MG63 (cell line): ENCODE measurements around the gene UBL3. TPM values are rescaled to one million over a fixed set of nuclear protein-coding genes. Genes with fewer than 3 reads are reported as not detected.

ENCODE experiments used
- DNase-seq: peaks from one replicate; pipeline ENCODE4 v3.0.0-alpha.2; 2020
- H3K27me3 ChIP-seq: fragments of 250-450 bp; sonication (Bioruptor Pico); 2 replicates; pipeline ENCODE4 v1.5.1; 2020; ENCODE audit warnings: mild to moderate bottlenecking, moderate library complexity
- H3K36me3 ChIP-seq: fragments of 250-450 bp; sonication (Bioruptor Pico); 2 replicates; pipeline ENCODE4 v1.5.1; 2020; ENCODE audit warnings: mild to moderate bottlenecking, moderate library complexity
- H3K4me3 ChIP-seq: fragments of 250-450 bp; sonication (Bioruptor Pico); 2 replicates; pipeline ENCODE4 v1.5.1; 2020; ENCODE audit warnings: mild to moderate bottlenecking, moderate library complexity
- H3K9me3 ChIP-seq: fragments of 250-450 bp; sonication (Bioruptor Pico); 2 replicates; pipeline ENCODE4 v1.5.1; 2020; ENCODE audit warnings: mild to moderate bottlenecking, moderate library complexity
- total RNA-seq: library from RNA; depleted of rRNA; stranded (reverse); fragments of >200 nt; shearing (Covaris generic); gene quantifications from 2 replicates; pipeline ENCODE4 v1.2.3, GENCODE V29; 2014; ENCODE audit warnings: low replicate concordance; rRNA removed

UBL3 gene, protein sequence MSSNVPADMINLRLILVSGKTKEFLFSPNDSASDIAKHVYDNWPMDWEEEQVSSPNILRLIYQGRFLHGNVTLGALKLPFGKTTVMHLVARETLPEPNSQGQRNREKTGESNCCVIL
- total RNA-seq = 11.4 and 15.3 TPM in 2 replicates

- Histone ChIP-seq H3K4me3 (peak within 1 kb of the TSS; percentile 77), H3K27me3 (no peaks in the 10 kb centered on the region), H3K9me3 (no peaks in the 10 kb centered on the region), H3K36me3 (no peaks in the 10 kb centered on the region)
- peak; percentile 96 for DNase-seq
Measured at GRCh38 chr13:29850213-29850898, at the start of gene UBL3. UBL3 (minus strand) TSS chr13:29850617; CDS start chr13:29849538, 1,079 bp downstream.

DNA sequence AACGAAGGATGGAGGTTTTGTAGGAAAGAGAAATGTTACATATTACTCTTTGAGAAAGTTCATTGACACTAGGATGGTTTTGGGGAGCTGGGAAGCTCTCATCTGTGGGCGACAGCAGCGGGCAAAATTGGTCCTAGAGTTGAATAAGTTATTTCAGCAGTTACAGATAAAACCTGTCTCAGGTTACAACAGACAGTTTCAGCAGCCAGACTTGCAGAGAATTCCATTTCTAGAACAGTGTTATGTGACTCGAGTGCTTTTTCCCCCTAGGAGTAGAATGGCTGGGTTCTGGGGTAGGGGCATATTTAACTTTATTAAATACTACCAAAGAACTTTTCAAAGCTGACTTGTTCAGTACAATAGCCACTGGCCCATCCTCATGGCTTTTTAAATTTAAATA is 46.7 kb upstream of the UBL3 start:
- Histone ChIP-seq H3K4me3 (no peak overlapping the region), H3K27me3 (no peaks in the 10 kb centered on the region; the same call in 1 of the 2 replicates), H3K36me3 (no peaks in the 10 kb centered on the region), H3K9me3 (peaks cover 6% of the 10 kb centered on the region; the same call in 1 of the 2 replicates)
- DNase-seq = no peak

DNA sequence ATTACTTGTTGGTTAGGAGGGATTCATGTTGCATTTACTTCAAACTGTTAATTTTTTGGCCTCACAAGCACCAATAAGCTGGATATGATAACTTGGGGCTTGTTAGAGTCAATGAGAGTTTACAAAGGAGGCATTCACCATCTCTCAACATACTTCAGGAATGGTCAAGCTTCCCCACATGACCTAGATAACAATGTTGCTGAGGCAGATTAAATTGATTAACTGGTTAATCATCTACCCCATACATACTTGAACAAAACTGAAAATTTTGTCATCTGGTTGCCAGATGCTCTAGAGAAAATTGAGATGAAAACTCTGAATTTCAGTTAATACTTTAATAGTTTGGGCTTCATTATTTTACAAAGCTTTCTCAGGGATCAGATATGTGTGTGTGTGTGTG is 43.0 kb upstream of the UBL3 start:
- no peaks in the 10 kb centered on the region for H3K27me3 ChIP-seq
- no peaks in the 10 kb centered on the region for H3K9me3 ChIP-seq
- H3K36me3 ChIP-seq = no peaks in the 10 kb centered on the region
- DNase-seq = no peak
- no peak overlapping the region for H3K4me3 ChIP-seq

DNA sequence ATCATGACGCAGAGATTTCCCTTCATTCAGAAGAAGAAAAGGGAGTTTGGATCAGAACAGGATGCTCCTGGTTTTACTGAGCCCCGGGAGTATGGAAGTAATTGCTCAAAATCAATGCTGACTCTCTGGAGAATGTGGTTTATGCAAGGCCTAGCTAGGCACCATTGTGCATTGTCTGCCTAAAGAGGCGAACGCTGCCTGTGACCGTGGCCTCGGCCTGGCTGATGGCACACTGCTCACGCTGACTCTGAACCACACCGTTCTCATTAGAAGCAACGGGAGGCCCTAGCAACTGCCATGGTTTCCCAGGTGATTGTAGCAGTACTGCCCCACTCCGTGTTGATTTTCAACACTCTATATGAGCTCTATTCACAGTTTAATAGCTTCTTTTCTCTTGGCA is 41.7 kb upstream of the UBL3 start:
- no peaks in the 10 kb centered on the region for H3K9me3 ChIP-seq
- no peaks in the 10 kb centered on the region for H3K27me3 ChIP-seq
- no peak overlapping the region for H3K4me3 ChIP-seq
- no peak for DNase-seq
- H3K36me3 ChIP-seq = no peaks in the 10 kb centered on the region

DNA sequence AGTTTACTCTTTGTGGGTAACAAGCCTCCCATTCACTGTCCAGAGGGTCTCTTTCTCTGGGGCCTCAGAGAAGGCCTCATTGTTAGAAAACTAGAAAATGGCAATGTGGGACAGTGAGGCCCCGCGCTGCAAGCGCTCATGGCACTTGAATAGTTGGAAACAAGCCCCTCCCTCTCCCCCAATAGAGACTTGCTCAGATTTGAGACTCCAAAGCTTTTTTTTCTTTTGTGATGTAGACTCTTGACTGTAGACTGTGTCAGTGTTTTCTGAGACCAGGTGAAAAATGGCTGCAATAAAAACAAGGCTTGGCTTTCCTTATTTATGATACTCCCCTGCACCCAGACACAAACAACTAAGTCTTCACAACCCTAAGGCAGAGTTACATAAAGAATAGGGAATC is 38.7 kb upstream of the UBL3 start:
- H3K4me3 ChIP-seq = no peak overlapping the region
- DNase-seq = no peak

GRCh38 chr13:29888306-29888705 is 37.9 kb upstream of the UBL3 start:
- H3K27me3 ChIP-seq = no peaks in the 10 kb centered on the region
- H3K4me3 ChIP-seq = no peak overlapping the region
- DNase-seq = no peak
- H3K36me3 ChIP-seq = no peaks in the 10 kb centered on the region
- no peaks in the 10 kb centered on the region for H3K9me3 ChIP-seq

More for the DNA sequence above, 38.7 kb upstream of the UBL3 start:
- Histone ChIP-seq H3K36me3 (no peaks in the 10 kb centered on the region), H3K9me3 (no peaks in the 10 kb centered on the region), H3K27me3 (no peaks in the 10 kb centered on the region)

- Histone ChIP-seq H3K4me3 (no peak overlapping the region), H3K9me3 (no peaks in the 10 kb centered on the region), H3K27me3 (no peaks in the 10 kb centered on the region), H3K36me3 (no peaks in the 10 kb centered on the region)
- DNase-seq = no peak
Measured at GRCh38 chr13:29887686-29888085, 37.3 kb upstream of the UBL3 start.

GRCh38 chr13:29887030-29887557 is 36.7 kb upstream of the UBL3 start:
- no peak for DNase-seq
- Histone ChIP-seq H3K27me3 (no peaks in the 10 kb centered on the region), H3K9me3 (no peaks in the 10 kb centered on the region), H3K4me3 (no peak overlapping the region), H3K36me3 (no peaks in the 10 kb centered on the region)

DNA sequence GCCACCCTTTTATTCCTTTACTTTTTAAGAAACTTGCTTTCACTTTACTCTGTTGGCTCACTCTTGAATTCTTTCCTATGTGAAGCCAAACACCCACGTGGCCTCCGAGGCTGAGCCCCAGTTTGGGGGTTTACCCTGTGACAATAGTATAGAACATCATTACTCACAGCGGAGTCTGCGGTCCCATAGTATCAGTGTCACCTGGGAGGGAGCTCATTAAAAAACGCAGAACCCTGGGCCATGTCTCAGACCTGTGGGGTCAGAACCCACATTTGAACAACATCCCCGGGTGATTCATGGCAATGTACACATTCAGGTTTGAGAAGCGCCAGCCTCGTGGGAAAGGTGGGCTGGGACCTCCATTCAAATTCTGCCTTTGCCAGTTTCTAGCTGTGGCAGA is 36.0 kb upstream of the UBL3 start:
- Histone ChIP-seq H3K9me3 (no peaks in the 10 kb centered on the region), H3K4me3 (no peak overlapping the region), H3K27me3 (no peaks in the 10 kb centered on the region), H3K36me3 (no peaks in the 10 kb centered on the region)
- no peak for DNase-seq

DNA sequence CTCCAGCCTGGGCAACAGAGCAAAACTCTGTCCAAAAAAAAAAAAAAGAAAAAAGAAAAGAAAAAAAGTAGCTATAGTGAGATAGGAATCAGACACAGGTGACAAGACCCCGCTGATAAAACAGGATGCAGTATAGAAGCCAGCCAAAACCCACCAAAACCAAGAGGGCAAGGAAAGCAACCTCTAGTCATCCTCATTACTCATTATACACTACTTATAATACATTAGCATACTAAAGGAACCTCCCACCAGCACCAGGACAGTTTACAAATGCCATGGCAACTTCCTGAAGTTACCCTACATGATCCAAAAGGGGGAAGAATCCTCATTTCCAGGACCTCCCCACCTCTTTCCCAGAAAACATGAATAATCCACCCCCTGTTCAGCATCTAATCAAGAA is 35.6 kb upstream of the UBL3 start:
- DNase-seq = no peak
- H3K27me3 ChIP-seq = no peaks in the 10 kb centered on the region
- H3K9me3 ChIP-seq = no peaks in the 10 kb centered on the region
- H3K36me3 ChIP-seq = no peaks in the 10 kb centered on the region
- no peak overlapping the region for H3K4me3 ChIP-seq

- H3K9me3 ChIP-seq = no peaks in the 10 kb centered on the region
- H3K36me3 ChIP-seq = no peaks in the 10 kb centered on the region
- no peak overlapping the region for H3K4me3 ChIP-seq
- no peaks in the 10 kb centered on the region for H3K27me3 ChIP-seq
- no peak for DNase-seq
Measured at GRCh38 chr13:29884671-29885430, 34.4 kb upstream of the UBL3 start.

- no peaks in the 10 kb centered on the region for H3K9me3 ChIP-seq
- DNase-seq = peak; percentile 58
Measured at GRCh38 chr13:29883941-29884518, 33.6 kb upstream of the UBL3 start.

DNA sequence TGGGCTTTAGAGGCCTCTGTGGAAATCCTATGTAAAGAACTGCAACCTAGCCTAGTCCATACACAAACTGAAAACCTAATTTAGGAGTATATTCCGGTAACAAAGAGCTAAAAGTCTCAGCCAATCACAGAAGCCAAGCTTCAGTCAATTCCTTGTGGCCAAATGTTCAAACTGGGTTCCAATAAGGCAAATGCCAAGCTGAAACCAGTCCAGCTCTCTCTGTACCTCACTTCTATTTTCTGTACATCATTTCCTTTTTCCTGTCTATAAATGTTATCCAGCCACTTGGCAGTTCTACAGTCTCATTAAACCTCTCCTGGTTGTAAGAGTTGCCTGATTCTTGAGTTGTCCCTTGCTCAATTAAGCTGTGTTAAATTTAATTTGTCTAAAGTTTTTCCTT is 31.7 kb upstream of the UBL3 start:
- no peaks in the 10 kb centered on the region for H3K36me3 ChIP-seq
- DNase-seq = no peak
- H3K27me3 ChIP-seq = peaks cover 5% of the 10 kb centered on the region
- no peak overlapping the region for H3K4me3 ChIP-seq
- no peaks in the 10 kb centered on the region for H3K9me3 ChIP-seq

More at GRCh38 chr13:29883941-29884518, 33.6 kb upstream of the UBL3 start:
- no peaks in the 10 kb centered on the region for H3K27me3 ChIP-seq
- no peak overlapping the region for H3K4me3 ChIP-seq
- H3K36me3 ChIP-seq = no peaks in the 10 kb centered on the region

GRCh38 chr13:29878101-29878500 is 27.7 kb upstream of the UBL3 start:
- DNase-seq = no peak
- Histone ChIP-seq H3K36me3 (no peaks in the 10 kb centered on the region), H3K9me3 (no peaks in the 10 kb centered on the region), H3K27me3 (peaks cover 7% of the 10 kb centered on the region), H3K4me3 (no peak overlapping the region)

- H3K9me3 ChIP-seq = no peaks in the 10 kb centered on the region
- no peaks in the 10 kb centered on the region for H3K36me3 ChIP-seq
- DNase-seq = no peak
- H3K4me3 ChIP-seq = no peak overlapping the region
- H3K27me3 ChIP-seq = peaks cover 7% of the 10 kb centered on the region
Measured at GRCh38 chr13:29877456-29878078, 27.1 kb upstream of the UBL3 start.

GRCh38 chr13:29875646-29876045 is 25.2 kb upstream of the UBL3 start:
- peaks cover 7% of the 10 kb centered on the region for H3K27me3 ChIP-seq
- H3K9me3 ChIP-seq = no peaks in the 10 kb centered on the region
- no peak overlapping the region for H3K4me3 ChIP-seq
- DNase-seq = no peak
- no peaks in the 10 kb centered on the region for H3K36me3 ChIP-seq

DNA sequence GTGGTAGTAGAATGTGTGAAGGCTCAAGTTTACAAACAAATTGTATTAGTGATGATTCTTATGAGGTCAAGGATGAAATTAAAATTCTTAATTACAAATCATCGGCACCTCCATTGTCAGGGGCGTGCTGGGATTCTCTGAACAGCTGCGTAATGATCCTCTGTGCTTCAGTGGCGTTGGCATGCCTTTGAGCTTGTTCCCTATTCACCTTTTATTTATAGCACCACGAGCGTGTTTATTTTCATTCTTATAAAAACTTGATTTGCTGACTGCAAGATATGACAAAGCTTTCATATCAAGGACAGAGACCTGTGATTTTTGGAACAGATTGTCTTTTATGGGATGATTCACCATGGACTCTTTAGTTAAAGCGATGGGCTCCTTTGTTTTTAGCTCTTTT is 18.2 kb upstream of the UBL3 start:
- Histone ChIP-seq H3K4me3 (no peak overlapping the region), H3K27me3 (no peaks in the 10 kb centered on the region), H3K9me3 (no peaks in the 10 kb centered on the region), H3K36me3 (no peaks in the 10 kb centered on the region)
- DNase-seq = no peak
